Activated T-helper 2 cell treated with anti-CD3 and anti-CD28 coated beads, Interferon-gamma antibody, Interleukin-2, Interleukin-4, amounts not matched to agents 10 μg/mL and 5 μg/mL and 100 μg/mL, durations not matched to agents 14 hours and 24 hours and 36 hours (primary cell): Measurements from ENCODE around the gene OCA2. TPM values are rescaled to one million over a fixed set of nuclear protein-coding genes. Genes with fewer than 3 reads are reported as not detected.

Source experiments
- DNase-seq: peaks from one replicate; pipeline ENCODE4 v3.0.0; 2021; ENCODE audit warnings: low spot score
- H3K27ac Mint-ChIP-seq: one replicate; pipeline ENCODE4 v1.8.0; 2021; ENCODE audit warnings: mixed read lengths
- H3K27me3 Mint-ChIP-seq: one replicate; pipeline ENCODE4 v1.8.0; 2021; ENCODE audit warnings: low read depth, mixed read lengths
- H3K36me3 Mint-ChIP-seq: one replicate; pipeline ENCODE4 v1.8.0; 2021; ENCODE audit warnings: low read depth, mixed read lengths
- H3K4me1 Mint-ChIP-seq: one replicate; pipeline ENCODE4 v1.8.0; 2021; ENCODE audit warnings: low read depth, mixed read lengths
- H3K4me3 Mint-ChIP-seq: one replicate; pipeline ENCODE4 v1.8.0; 2021; ENCODE audit warnings: low read depth, mild to moderate bottlenecking, moderate library complexity, mixed read lengths
- H3K9me3 Mint-ChIP-seq: one replicate; pipeline ENCODE4 v1.8.0; 2021; ENCODE audit warnings: mixed read lengths
- intact Hi-C: fragments of 100-400 bp; cut with micrococcal nuclease; formaldehyde crosslinking; loops from one replicate; pipeline ENCODE4 v1.15.1; 2023
- total RNA-seq: library from RNA; stranded (reverse); gene quantifications from 2 replicates; pipeline ENCODE4 v1.2.3, GENCODE V29; 2022

OCA2 gene
- total RNA-seq, 1 donor from 2014 or later, result not detected

- peak; percentile 3 for DNase-seq
- H3K4me3 Mint-ChIP-seq, result no peak overlapping the region
- peaks cover 4% of the 10 kb centered on the region for H3K9me3 Mint-ChIP-seq
- no peaks in the 10 kb centered on the region for H3K4me1 Mint-ChIP-seq
- intact Hi-C loops, result no loop called here
- H3K27ac Mint-ChIP-seq, result no peak overlapping the region
- H3K27me3 Mint-ChIP-seq, result no peaks in the 10 kb centered on the region
- no peaks in the 10 kb centered on the region for H3K36me3 Mint-ChIP-seq
These were observed 95.6 kb downstream of the OCA2 start for GRCh38 chr15:28003302-28004037.

- intact Hi-C loops, result no loop called here
- no peak overlapping the region for H3K4me3 Mint-ChIP-seq
- no peaks in the 10 kb centered on the region for H3K4me1 Mint-ChIP-seq
- H3K36me3 Mint-ChIP-seq, result no peaks in the 10 kb centered on the region
- no peak overlapping the region for H3K27ac Mint-ChIP-seq
- H3K27me3 Mint-ChIP-seq, result no peaks in the 10 kb centered on the region
- peaks cover 4% of the 10 kb centered on the region for H3K9me3 Mint-ChIP-seq
- no peak for DNase-seq
These were observed 96.2 kb downstream of the OCA2 start for GRCh38 chr15:28002867-28003266.

GRCh38 chr15:28002136-28002861, 96.8 kb downstream of the OCA2 start:
- no peaks in the 10 kb centered on the region for H3K36me3 Mint-ChIP-seq
- no peaks in the 10 kb centered on the region for H3K4me1 Mint-ChIP-seq
- DNase-seq, result no peak
- intact Hi-C loops, result no loop called here
- H3K27me3 Mint-ChIP-seq, result no peaks in the 10 kb centered on the region
- H3K27ac Mint-ChIP-seq, result no peak overlapping the region
- peaks cover 4% of the 10 kb centered on the region for H3K9me3 Mint-ChIP-seq
- H3K4me3 Mint-ChIP-seq, result no peak overlapping the region

DNA sequence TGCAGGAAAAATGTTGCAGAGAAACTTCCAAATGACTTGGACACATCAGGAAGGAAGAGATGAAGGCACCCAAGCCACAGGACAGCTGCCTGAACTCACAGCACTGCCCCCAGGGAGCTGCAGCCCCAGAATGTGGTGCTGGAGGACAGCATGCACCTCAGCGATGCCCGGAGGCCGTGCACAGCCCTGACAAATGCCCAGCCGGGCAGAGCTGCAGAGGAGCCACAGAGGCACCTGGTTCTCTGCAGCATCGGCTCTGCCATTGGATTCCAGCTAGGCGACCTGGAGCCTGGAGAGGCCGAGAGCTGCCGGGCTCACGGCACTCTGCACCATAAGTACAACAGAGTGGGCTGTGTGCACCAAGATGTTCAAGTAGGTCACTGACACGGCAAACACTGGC, 97.5 kb downstream of the OCA2 start:
- DNase-seq, result no peak
- Mint-ChIP-seq H3K27me3 (no peaks in the 10 kb centered on the region), H3K4me3 (no peak overlapping the region), H3K4me1 (no peaks in the 10 kb centered on the region), H3K9me3 (peaks cover 9% of the 10 kb centered on the region), H3K36me3 (no peaks in the 10 kb centered on the region), H3K27ac (no peak overlapping the region)
- intact Hi-C loops, result no loop called here

- H3K4me1 Mint-ChIP-seq, result no peaks in the 10 kb centered on the region
- intact Hi-C loops, result no loop called here
- H3K27me3 Mint-ChIP-seq, result no peaks in the 10 kb centered on the region
- no peak overlapping the region for H3K27ac Mint-ChIP-seq
- no peaks in the 10 kb centered on the region for H3K36me3 Mint-ChIP-seq
- no peak overlapping the region for H3K4me3 Mint-ChIP-seq
- no peak for DNase-seq
- peaks cover 13% of the 10 kb centered on the region for H3K9me3 Mint-ChIP-seq
These were observed 104.9 kb downstream of the OCA2 start for GRCh38 chr15:27993996-27994780.

DNA sequence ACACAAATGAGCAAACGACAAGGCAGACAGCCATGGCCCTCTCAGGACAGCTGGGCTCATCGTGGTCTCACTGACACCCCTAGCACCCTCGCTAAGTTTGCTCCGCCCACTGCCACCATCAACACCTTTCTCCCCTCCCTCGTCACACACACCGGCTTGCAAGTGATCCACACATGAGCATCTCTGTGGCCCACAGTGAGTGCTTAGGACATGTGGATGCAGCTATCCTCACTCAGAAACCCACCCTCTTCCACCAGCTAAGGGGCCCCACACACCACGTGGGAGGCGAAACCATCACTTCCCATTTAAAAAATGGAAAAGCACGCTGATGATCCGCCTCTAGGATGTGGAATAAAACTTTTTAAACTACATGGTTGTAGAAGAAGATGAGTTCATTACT, 105.6 kb downstream of the OCA2 start:
- Mint-ChIP-seq H3K36me3 (no peaks in the 10 kb centered on the region), H3K4me3 (no peak overlapping the region), H3K4me1 (no peaks in the 10 kb centered on the region), H3K9me3 (peaks cover 13% of the 10 kb centered on the region), H3K27me3 (no peaks in the 10 kb centered on the region), H3K27ac (no peak overlapping the region)
- DNase-seq, result no peak
- intact Hi-C loops, result no loop called here

- DNase-seq, result no peak
- H3K4me1 Mint-ChIP-seq, result no peaks in the 10 kb centered on the region
- no peak overlapping the region for H3K4me3 Mint-ChIP-seq
- intact Hi-C loops, result no loop called here
- no peak overlapping the region for H3K27ac Mint-ChIP-seq
- peaks cover 4% of the 10 kb centered on the region for H3K9me3 Mint-ChIP-seq
- H3K27me3 Mint-ChIP-seq, result no peaks in the 10 kb centered on the region
- H3K36me3 Mint-ChIP-seq, result no peaks in the 10 kb centered on the region
These were observed 108.3 kb downstream of the OCA2 start for GRCh38 chr15:27990521-27991515.

GRCh38 chr15:27989838-27990237, 109.3 kb downstream of the OCA2 start:
- Mint-ChIP-seq H3K9me3 (peaks cover 4% of the 10 kb centered on the region), H3K36me3 (no peaks in the 10 kb centered on the region), H3K4me3 (no peak overlapping the region), H3K27ac (no peak overlapping the region), H3K4me1 (no peaks in the 10 kb centered on the region), H3K27me3 (no peaks in the 10 kb centered on the region)
- intact Hi-C loops, result no loop called here
- no peak for DNase-seq

GRCh38 chr15:27989427-27989826, 109.7 kb downstream of the OCA2 start:
- no peak overlapping the region for H3K4me3 Mint-ChIP-seq
- H3K36me3 Mint-ChIP-seq, result no peaks in the 10 kb centered on the region
- H3K4me1 Mint-ChIP-seq, result no peaks in the 10 kb centered on the region

DNA sequence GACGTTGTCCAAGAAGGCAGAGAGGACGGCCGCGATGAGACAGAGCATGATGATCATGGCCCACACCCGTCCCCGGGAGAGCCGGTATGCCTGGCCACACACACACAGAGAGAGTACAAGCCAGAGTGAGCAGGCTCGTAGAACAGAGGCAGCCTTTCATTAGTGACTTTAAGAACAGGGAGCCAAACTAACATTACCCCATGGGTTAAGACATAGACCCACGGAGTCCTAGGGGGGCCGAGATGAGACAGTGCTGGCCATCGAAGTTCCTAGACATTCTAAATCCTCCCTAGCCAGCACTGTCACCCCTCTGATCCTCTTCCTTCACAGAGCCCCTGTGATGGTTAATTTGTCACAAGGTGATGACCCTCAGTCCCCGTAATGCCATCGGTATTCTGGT, 114.0 kb downstream of the OCA2 start:
- intact Hi-C loops, result no loop called here
- Mint-ChIP-seq H3K4me1 (no peaks in the 10 kb centered on the region), H3K9me3 (no peaks in the 10 kb centered on the region), H3K27me3 (no peaks in the 10 kb centered on the region), H3K36me3 (no peaks in the 10 kb centered on the region), H3K27ac (no peak overlapping the region), H3K4me3 (no peak overlapping the region)
- no peak for DNase-seq

More at GRCh38 chr15:27989427-27989826, 109.7 kb downstream of the OCA2 start:
- H3K9me3 Mint-ChIP-seq, result peaks cover 3% of the 10 kb centered on the region
- no peaks in the 10 kb centered on the region for H3K27me3 Mint-ChIP-seq
- intact Hi-C loops, result no loop called here
- no peak for DNase-seq
- no peak overlapping the region for H3K27ac Mint-ChIP-seq

- no peaks in the 10 kb centered on the region for H3K9me3 Mint-ChIP-seq
- H3K4me3 Mint-ChIP-seq, result no peak overlapping the region
- H3K27me3 Mint-ChIP-seq, result no peaks in the 10 kb centered on the region
- intact Hi-C loops, result no loop called here
- no peak overlapping the region for H3K27ac Mint-ChIP-seq
- H3K36me3 Mint-ChIP-seq, result no peaks in the 10 kb centered on the region
- no peaks in the 10 kb centered on the region for H3K4me1 Mint-ChIP-seq
- DNase-seq, result no peak
These were observed 115.6 kb downstream of the OCA2 start for GRCh38 chr15:27983496-27983895.

DNA sequence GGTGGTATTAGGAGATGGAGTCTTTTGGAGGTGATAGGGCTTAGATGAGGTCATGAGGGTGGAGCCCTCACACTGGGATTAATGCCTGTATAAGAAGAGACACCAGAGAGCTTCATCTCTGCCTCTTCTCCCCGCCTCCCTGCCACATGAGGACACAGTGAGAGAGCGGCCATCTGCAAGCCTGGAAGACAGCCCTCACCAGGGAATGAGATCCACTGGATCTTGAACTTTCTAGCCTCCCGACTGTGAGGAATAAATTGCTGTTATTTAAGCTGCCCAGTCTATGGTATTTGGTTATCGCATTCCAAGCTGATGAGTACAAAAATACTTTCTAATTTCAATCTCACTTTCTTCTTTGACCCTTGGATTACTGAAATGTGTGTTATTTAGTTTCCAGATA, 121.4 kb downstream of the OCA2 start:
- H3K9me3 Mint-ChIP-seq, result no peaks in the 10 kb centered on the region
- no peak overlapping the region for H3K27ac Mint-ChIP-seq
- H3K27me3 Mint-ChIP-seq, result no peaks in the 10 kb centered on the region
- H3K4me1 Mint-ChIP-seq, result no peaks in the 10 kb centered on the region
- intact Hi-C loops, result no loop called here
- no peaks in the 10 kb centered on the region for H3K36me3 Mint-ChIP-seq
- no peak overlapping the region for H3K4me3 Mint-ChIP-seq
- DNase-seq, result no peak
